Activated CD4-positive, alpha-beta T cell treated with anti-CD3 and anti-CD28 coated beads for 48 hours (primary cell): ENCODE results near the gene COL16A1.

ENCODE experiments used
- DNase-seq: peaks from one replicate; pipeline ENCODE4 v3.0.0-alpha.2; 2020

The COL16A1 gene

GRCh38 chr1:31705080-31705866, 1.5 kb upstream of the COL16A1 start:
- DNase-seq = peak; percentile 84

GRCh38 chr1:31704271-31705079, 658 bp upstream of the COL16A1 start:
- DNase-seq = no peak

GRCh38 chr1:31702836-31703404, 897 bp downstream of the COL16A1 start:
- no peak for DNase-seq

- peak; percentile 59 for DNase-seq
Measured at GRCh38 chr1:31701091-31701736, 2.6 kb downstream of the COL16A1 start.

GRCh38 chr1:31700468-31701090, 3.2 kb downstream of the COL16A1 start:
- DNase-seq = no peak

- no peak for DNase-seq
Measured at GRCh38 chr1:31699341-31699891, 4.4 kb downstream of the COL16A1 start.

GRCh38 chr1:31697369-31697984, 6.3 kb downstream of the COL16A1 start:
- DNase-seq = no peak

GRCh38 chr1:31696242-31696641, 7.6 kb downstream of the COL16A1 start:
- DNase-seq = no peak

- no peak for DNase-seq
Measured at GRCh38 chr1:31695327-31695726, 8.5 kb downstream of the COL16A1 start.

GRCh38 chr1:31694964-31695313, 8.9 kb downstream of the COL16A1 start:
- DNase-seq = no peak

- DNase-seq = no peak
Measured at GRCh38 chr1:31694069-31694963, 9.5 kb downstream of the COL16A1 start.

- DNase-seq = no peak
Measured at GRCh38 chr1:31693231-31693630, 10.6 kb downstream of the COL16A1 start.

GRCh38 chr1:31691951-31692350, 11.9 kb downstream of the COL16A1 start:
- no peak for DNase-seq

- DNase-seq = no peak
Measured at GRCh38 chr1:31691446-31691845, 12.4 kb downstream of the COL16A1 start.

GRCh38 chr1:31690921-31691320, 12.9 kb downstream of the COL16A1 start:
- no peak for DNase-seq

- no peak for DNase-seq
Measured at GRCh38 chr1:31689854-31690253, 14.0 kb downstream of the COL16A1 start.

GRCh38 chr1:31689379-31689778, 14.4 kb downstream of the COL16A1 start:
- no peak for DNase-seq

GRCh38 chr1:31688233-31688918, 15.4 kb downstream of the COL16A1 start:
- no peak for DNase-seq

- no peak for DNase-seq
Measured at GRCh38 chr1:31687601-31688000, 16.2 kb downstream of the COL16A1 start.

GRCh38 chr1:31685795-31686194, 18.0 kb downstream of the COL16A1 start:
- no peak for DNase-seq
